Right atrium auricular region (tissue), 2 donors: ENCODE results near the gene UXT. TPM values are rescaled to one million over a fixed set of nuclear protein-coding genes. Genes with fewer than 3 reads are reported as not detected.
A peak's percentile ranks its signal among the peaks of the same experiment; 100 is the strongest.

Experiments used
- DNase-seq: peaks from one replicate; pipeline ENCODE4 v3.0.0-alpha.2; 2019; ENCODE audit warnings: low spot score
- H3K27ac ChIP-seq, 2 donors: fragments of 200-600 bp; sonication (generic); 1 replicate in 1 of 2; 2 replicates in 1 of 2; pipeline ENCODE4 v1.5.1; 2016 to 2019
- H3K27me3 ChIP-seq, 2 donors: fragments of 200-600 bp; sonication (generic); one replicate each; pipeline versions ENCODE4 v1.5.1 to v1.6.0; 2017 to 2019
- H3K36me3 ChIP-seq: fragments of 200-600 bp; sonication (generic); one replicate; pipeline ENCODE4 v1.5.1; 2016
- H3K4me1 ChIP-seq, 2 donors: fragments of 200-600 bp; sonication (generic); one replicate each; pipeline versions ENCODE4 v1.5.1 to v1.6.0; 2017 to 2019
- H3K4me3 ChIP-seq, 2 donors: fragments of 200-600 bp; sonication (generic); 1 replicate in 1 of 2; 2 replicates in 1 of 2; pipeline ENCODE4 v1.5.1; 2017 to 2019; ENCODE audit warnings: mild to moderate bottlenecking in 1 of 2, moderate library complexity in 1 of 2
- H3K9me3 ChIP-seq, 2 donors: fragments of 200-600 bp; sonication (generic); one replicate each; pipeline ENCODE4 v1.5.1; 2019
- total RNA-seq, 2 donors: library from RNA; depleted of rRNA; stranded (reverse); fragments of >200 nt; gene quantifications; one replicate each; pipeline ENCODE4 v1.1.0, GENCODE V29; 2016
- TF ChIP-seq, protein P1 (sequence below), 2 donors: fragments of 200-600 bp; sonication (generic); IDR thresholded peaks; one replicate each; pipeline ENCODE4 v1.5.1; 2019; ENCODE audit warnings: antibody characterized with exemption in 2 of 2

The UXT gene
- total RNA-seq, 2 donors from 2014 or later, result 108 to 158 TPM

DNA sequence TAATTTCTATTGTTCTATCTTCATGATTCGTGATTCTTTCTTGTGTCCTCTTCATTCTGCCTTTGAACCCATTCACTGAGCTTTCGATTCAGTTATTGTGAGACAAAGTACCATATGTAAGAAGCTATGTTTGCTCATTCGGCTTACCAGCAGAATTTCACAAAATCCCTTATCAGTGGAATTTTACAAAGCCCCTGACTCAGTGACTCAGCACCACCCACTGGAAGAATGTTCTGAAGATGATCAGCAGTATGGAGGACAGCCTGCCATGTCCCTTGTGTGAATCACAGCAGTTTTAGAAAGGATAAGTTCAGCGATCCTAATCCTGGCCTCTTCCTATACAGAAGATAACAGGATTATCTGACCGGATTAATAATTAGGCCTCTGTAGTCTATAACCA, 5.8 kb upstream of the UXT start:
- TF ChIP-seq, protein P1, sequence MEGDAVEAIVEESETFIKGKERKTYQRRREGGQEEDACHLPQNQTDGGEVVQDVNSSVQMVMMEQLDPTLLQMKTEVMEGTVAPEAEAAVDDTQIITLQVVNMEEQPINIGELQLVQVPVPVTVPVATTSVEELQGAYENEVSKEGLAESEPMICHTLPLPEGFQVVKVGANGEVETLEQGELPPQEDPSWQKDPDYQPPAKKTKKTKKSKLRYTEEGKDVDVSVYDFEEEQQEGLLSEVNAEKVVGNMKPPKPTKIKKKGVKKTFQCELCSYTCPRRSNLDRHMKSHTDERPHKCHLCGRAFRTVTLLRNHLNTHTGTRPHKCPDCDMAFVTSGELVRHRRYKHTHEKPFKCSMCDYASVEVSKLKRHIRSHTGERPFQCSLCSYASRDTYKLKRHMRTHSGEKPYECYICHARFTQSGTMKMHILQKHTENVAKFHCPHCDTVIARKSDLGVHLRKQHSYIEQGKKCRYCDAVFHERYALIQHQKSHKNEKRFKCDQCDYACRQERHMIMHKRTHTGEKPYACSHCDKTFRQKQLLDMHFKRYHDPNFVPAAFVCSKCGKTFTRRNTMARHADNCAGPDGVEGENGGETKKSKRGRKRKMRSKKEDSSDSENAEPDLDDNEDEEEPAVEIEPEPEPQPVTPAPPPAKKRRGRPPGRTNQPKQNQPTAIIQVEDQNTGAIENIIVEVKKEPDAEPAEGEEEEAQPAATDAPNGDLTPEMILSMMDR (IDR thresholded peaks at IDR 0.05), result no peak
- no peak for DNase-seq
- Histone ChIP-seq H3K4me3 (no peak overlapping the region), H3K4me1 (no peaks in the 10 kb centered on the region), H3K9me3 (no peaks in the 10 kb centered on the region), H3K36me3 (no peaks in the 10 kb centered on the region), H3K27me3 (no peaks in the 10 kb centered on the region), H3K27ac (no peak overlapping the region)

DNA sequence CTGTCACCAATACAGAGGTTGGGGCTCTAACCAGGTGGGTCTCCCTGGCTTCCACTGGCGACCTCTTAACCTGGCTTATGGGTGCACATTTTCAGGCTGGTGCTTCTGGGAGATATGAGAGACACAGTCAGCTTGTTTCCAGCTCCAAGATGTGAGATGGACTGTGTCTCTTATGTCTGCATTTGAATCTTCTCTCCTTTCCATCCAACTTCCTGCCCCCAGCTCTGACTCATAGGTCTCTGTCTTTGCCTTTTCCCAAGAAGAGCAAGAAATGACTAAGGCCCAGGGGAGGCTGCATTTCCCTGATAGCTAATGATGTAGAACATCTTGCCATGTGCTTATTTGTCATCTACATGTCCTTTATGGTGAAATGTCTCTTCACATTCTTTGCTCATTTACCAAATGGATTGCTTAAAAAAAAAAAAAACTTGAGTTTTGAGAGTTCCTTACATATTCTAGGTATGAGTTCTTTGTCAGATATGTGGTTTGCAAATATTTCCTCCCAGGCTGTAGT, 3.2 kb upstream of the UXT start:
- peak; percentile 63 for DNase-seq
- TF ChIP-seq, protein P1 (IDR thresholded peaks at IDR 0.05), result no peak
- no peak overlapping the region for H3K27ac ChIP-seq
- no peaks in the 10 kb centered on the region for H3K36me3 ChIP-seq
- H3K9me3 ChIP-seq, result no peaks in the 10 kb centered on the region
- no peak overlapping the region for H3K4me3 ChIP-seq
- H3K27me3 ChIP-seq, result no peaks in the 10 kb centered on the region
- peaks cover 0 to 4% of the 10 kb centered on the region in 2 donors for H3K4me1 ChIP-seq

- TF ChIP-seq, protein P1 (IDR thresholded peaks at IDR 0.05), result no peak
- DNase-seq, result no peak
Observed at GRCh38 chrX:47661539-47661938, 2.6 kb upstream of the UXT start.

GRCh38 chrX:47659421-47659726, 394 bp upstream of the UXT start:
- Histone ChIP-seq H3K27me3 (no peaks in the 10 kb centered on the region), H3K36me3 (peaks cover 12% of the 10 kb centered on the region), H3K4me3 (peak overlapping the region; percentile 58 to 60), H3K9me3 (no peaks in the 10 kb centered on the region), H3K27ac (peak overlapping the region; percentile 90 to 92), H3K4me1 (peaks cover 0 to 4% of the 10 kb centered on the region in 2 donors)
- TF ChIP-seq, protein P1 (IDR thresholded peaks at IDR 0.05), result no peak
- no peak for DNase-seq

More at GRCh38 chrX:47661539-47661938, 2.6 kb upstream of the UXT start:
- no peak overlapping the region for H3K4me3 ChIP-seq
- H3K27ac ChIP-seq, result no peak overlapping the region
- H3K36me3 ChIP-seq, result peaks cover 6% of the 10 kb centered on the region
- H3K4me1 ChIP-seq, result peaks cover 0 to 4% of the 10 kb centered on the region in 2 donors
- no peaks in the 10 kb centered on the region for H3K27me3 ChIP-seq
- H3K9me3 ChIP-seq, result no peaks in the 10 kb centered on the region

- DNase-seq, result no peak
- Histone ChIP-seq H3K27me3 (no peaks in the 10 kb centered on the region), H3K27ac (peak overlapping the region; percentile 90 to 92), H3K9me3 (no peaks in the 10 kb centered on the region), H3K4me3 (peak overlapping the region; percentile 58 to 60), H3K36me3 (peaks cover 19% of the 10 kb centered on the region), H3K4me1 (peaks cover 0 to 4% of the 10 kb centered on the region in 2 donors)
- TF ChIP-seq, protein P1 (IDR thresholded peaks at IDR 0.05), result no peak
Observed at GRCh38 chrX:47658301-47658683, 688 bp downstream of the UXT start.
